A673 (cell line): ENCODE results near the gene LDHAL6B. TPM values are rescaled to one million over a fixed set of nuclear protein-coding genes. Genes with fewer than 3 reads are reported as not detected.

Experiments used
- BruUV-seq: library from RNA; stranded (reverse); fragments of 400-500 nt; replicated peaks from 2 replicates; lab custom pipeline; 2021; lab: Mats Ljungman, UMichigan
- CTCF ChIA-PET: fragments of 300-600 bp; sonication (Branson Sonifier 250); formaldehyde crosslinking; loops from one replicate; lab custom pipeline; 2022; ENCODE audit warnings: antibody characterized with exemption; lab: Charles Lee
- POLR2A ChIA-PET: fragments of 300-600 bp; sonication (Branson Sonifier 250); formaldehyde crosslinking; loops from one replicate; lab custom pipeline; 2022; ENCODE audit warnings: antibody characterized with exemption; ENCODE audit not compliant: low non-redundant PET; lab: Charles Lee
- DNase-seq: peaks from one replicate; pipeline ENCODE4 v3.0.0-alpha.2; 2015; ENCODE audit warnings: low spot score
- H3K27ac ChIP-seq: fragments of 200-600 bp; sonication (generic); 2 replicates; pipeline ENCODE4 v1.5.1; 2016; ENCODE audit warnings: mixed run types, low read depth, mild to moderate bottlenecking, mixed read lengths, antibody characterized with exemption, low read length; ENCODE audit not compliant: poor library complexity, severe bottlenecking
- H3K27me3 ChIP-seq: fragments of 200-600 bp; sonication (generic); replicated peaks from 2 replicates; pipeline ENCODE4 v1.6.1; 2017; ENCODE audit warnings: mixed run types, low read depth, mild to moderate bottlenecking, mixed read lengths, antibody characterized with exemption, low read length; ENCODE audit not compliant: insufficient read depth, poor library complexity
- H3K36me3 ChIP-seq: fragments of 200-600 bp; sonication (generic); 2 replicates; pipeline ENCODE4 v1.6.1; 2016; ENCODE audit warnings: mixed run types, mild to moderate bottlenecking, mixed read lengths, antibody characterized with exemption, low read length; ENCODE audit not compliant: insufficient read depth, poor library complexity, severe bottlenecking
- H3K4me1 ChIP-seq: fragments of 200-600 bp; sonication (generic); 2 replicates; pipeline ENCODE4 v1.6.1; 2017; ENCODE audit warnings: mixed run types, mild to moderate bottlenecking, mixed read lengths, antibody characterized with exemption, low read length; ENCODE audit not compliant: insufficient read depth, poor library complexity, severe bottlenecking
- H3K4me3 ChIP-seq: fragments of 200-600 bp; sonication (generic); 2 replicates; pipeline ENCODE4 v1.5.1; 2016; ENCODE audit warnings: low read depth, mixed run types, mild to moderate bottlenecking, mixed read lengths, low read length; ENCODE audit not compliant: poor library complexity, severe bottlenecking
- H3K9me3 ChIP-seq: fragments of 200-600 bp; sonication (generic); 2 replicates; pipeline ENCODE4 v1.6.1; 2016; ENCODE audit warnings: mixed run types, low read depth, mild to moderate bottlenecking, mixed read lengths, antibody characterized with exemption, low read length; ENCODE audit not compliant: poor library complexity, severe bottlenecking
- CTCF ChIP-seq: fragments of 300-800, 200-600 bp; sonication (generic); conservative IDR thresholded peaks from 2 replicates; pipeline ENCODE4 v1.5.1; 2017; ENCODE audit warnings: low read depth, mild to moderate bottlenecking, antibody characterized with exemption, low read length, moderate library complexity, mixed read lengths
- EZH2 ChIP-seq: fragments of 200-600 bp; sonication (generic); IDR thresholded peaks from 2 replicates; pipeline ENCODE4 v1.6.1; 2017; ENCODE audit warnings: borderline replicate concordance, low read depth, mild to moderate bottlenecking, mixed read lengths, antibody characterized with exemption, low read length; ENCODE audit not compliant: poor library complexity, severe bottlenecking
- intact Hi-C: fragments of 100-400 bp; cut with micrococcal nuclease; formaldehyde crosslinking; loops from one replicate; pipeline ENCODE4 v1.10.0; 2022; ENCODE audit not compliant: unreplicated experiment
- total RNA-seq: library from RNA; stranded (reverse); gene quantifications from 2 replicates; pipeline ENCODE4 v1.2.3, GENCODE V29; 2021

The LDHAL6B gene
- total RNA-seq, 1 experiment from 2014 or later = not detected

- intact Hi-C loops = no loop called here
- Histone ChIP-seq H3K4me1 (no peaks in the 10 kb centered on the region), H3K36me3 (no peaks in the 10 kb centered on the region), H3K9me3 (no peaks in the 10 kb centered on the region), H3K4me3 (no peak overlapping the region), H3K27me3 (no peaks in the 10 kb centered on the region), H3K27ac (no peak overlapping the region)
- ChIA-PET POLR2A (no interaction called here), CTCF (interaction anchor here (1.0 to 1.2 kb wide), 2 partner anchors 319 to 354 kb away, joined by 6 to 7 read pairs; no protein-coding TSS in a partner anchor)
- no TSS peak for BruUV-seq
- DNase-seq = no peak
- TF ChIP-seq EZH2 (no peak), CTCF (no peak)
These were observed 32.4 kb upstream of the LDHAL6B start for GRCh38 chr15:59174151-59174834.

GRCh38 chr15:59174835-59175831 is 31.5 kb upstream of the LDHAL6B start:
- TF ChIP-seq CTCF (peak; percentile 71), EZH2 (no peak)
- POLR2A ChIA-PET = interaction anchor here (0.5 kb wide), 1 partner anchor 164 kb away, joined by 7 read pairs; no protein-coding TSS in a partner anchor
- peak; percentile 70 for DNase-seq
- H3K4me3 ChIP-seq = no peak overlapping the region
- intact Hi-C loops = no loop called here
- CTCF ChIA-PET = interaction anchor here (0.6 to 1.2 kb wide), 3 partner anchors 9 to 353 kb away, joined by 3 to 7 read pairs (median 6); no protein-coding TSS in a partner anchor
- H3K9me3 ChIP-seq = no peaks in the 10 kb centered on the region
- H3K27ac ChIP-seq = no peak overlapping the region
- H3K27me3 ChIP-seq = no peaks in the 10 kb centered on the region
- BruUV-seq = no TSS peak
- H3K36me3 ChIP-seq = no peaks in the 10 kb centered on the region
- H3K4me1 ChIP-seq = no peaks in the 10 kb centered on the region

GRCh38 chr15:59176653-59177316 is 29.9 kb upstream of the LDHAL6B start:
- POLR2A ChIA-PET = no interaction called here
- H3K27ac ChIP-seq = no peak overlapping the region
- intact Hi-C loops = no loop called here

More at GRCh38 chr15:59176653-59177316, 29.9 kb upstream of the LDHAL6B start:
- CTCF ChIA-PET = no interaction called here
- no peaks in the 10 kb centered on the region for H3K27me3 ChIP-seq
- peaks cover 4% of the 10 kb centered on the region for H3K9me3 ChIP-seq
- no peaks in the 10 kb centered on the region for H3K36me3 ChIP-seq
- no peak for TF ChIP-seq EZH2
- no peak for TF ChIP-seq CTCF
- no peaks in the 10 kb centered on the region for H3K4me1 ChIP-seq
- no peak overlapping the region for H3K4me3 ChIP-seq
- DNase-seq = no peak
- BruUV-seq = no TSS peak
